IMR-90 (cell line): ENCODE measurements around the gene RAD51B. TPM values are rescaled to one million over a fixed set of nuclear protein-coding genes. Genes with fewer than 3 reads are reported as not detected.

Source experiments
- ATAC-seq: fragments of 200-7000 bp; cut with Tn5 transposase; 2 replicates; pipeline ENCODE4 v1.9.1; 2020; ENCODE audit warnings: low read depth, mild to moderate bottlenecking, moderate library complexity
- BruUV-seq: library from RNA; stranded (reverse); fragments of 400-500 nt; replicated peaks from 2 replicates; lab custom pipeline; 2021; lab: Mats Ljungman, UMichigan
- CTCF ChIA-PET: fragments of 300-600 bp; formaldehyde crosslinking; extraction: SDS; loops from one replicate; lab custom pipeline; 2021; ENCODE audit warnings: antibody characterized with exemption; lab: Yijun Ruan, JAX
- POLR2A ChIA-PET: fragments of 300-600 bp; sonication (Branson Sonifier 250); formaldehyde crosslinking; loops from one replicate; lab custom pipeline; 2022; ENCODE audit warnings: antibody characterized with exemption; ENCODE audit not compliant: unreplicated experiment; lab: Charles Lee
- DNase-seq: peaks from one replicate; pipeline ENCODE4 v3.0.0; 2013
- H2AFZ ChIP-seq: replicated peaks from 2 replicates; pipeline ENCODE3; 2013; ENCODE audit warnings: low read length, mild to moderate bottlenecking; ENCODE audit not compliant: poor library complexity
- H2AK5ac ChIP-seq: 2 replicates; pipeline ENCODE4 v1.6.1; 2013; ENCODE audit warnings: low read depth, low read length, inconsistent platforms
- H2AK9ac ChIP-seq: replicated peaks from 2 replicates; pipeline ENCODE3; 2013; ENCODE audit warnings: mild to moderate bottlenecking, low read depth, low read length, moderate library complexity; ENCODE audit not compliant: poor library complexity
- H2BK120ac ChIP-seq: 2 replicates; pipeline ENCODE4 v1.6.1; 2013; ENCODE audit warnings: low read depth, low read length, inconsistent platforms
- H2BK15ac ChIP-seq: 3 replicates; pipeline ENCODE4 v1.6.1; 2013; ENCODE audit warnings: low read depth, low read length, inconsistent platforms
- H2BK20ac ChIP-seq: 2 replicates; pipeline ENCODE4 v1.6.1; 2013; ENCODE audit warnings: low read depth, mild to moderate bottlenecking, inconsistent platforms, low read length, moderate library complexity
- H2BK5ac ChIP-seq: 2 replicates; pipeline ENCODE4 v1.6.1; 2013; ENCODE audit warnings: mild to moderate bottlenecking, low read depth, low read length, inconsistent platforms; ENCODE audit not compliant: poor library complexity, severe bottlenecking
- H3K14ac ChIP-seq: replicated peaks from 2 replicates; pipeline ENCODE4 v1.6.1; 2013; ENCODE audit warnings: low read depth, low read length, inconsistent platforms
- H3K18ac ChIP-seq: 2 replicates; pipeline ENCODE4 v1.6.1; 2013; ENCODE audit warnings: low read depth, low read length, control low read depth
- H3K23ac ChIP-seq: 2 replicates; pipeline ENCODE4 v1.6.1; 2013; ENCODE audit warnings: low read depth, low read length, inconsistent platforms
- H3K27ac ChIP-seq: 2 replicates; pipeline ENCODE4 v1.5.1; 2013; ENCODE audit warnings: mild to moderate bottlenecking, control low read depth, low read length; ENCODE audit not compliant: insufficient read depth
- H3K27me3 ChIP-seq: 2 replicates; pipeline ENCODE4 v1.6.1; 2013; ENCODE audit warnings: low read length; ENCODE audit not compliant: control insufficient read depth, insufficient read depth
- H3K36me3 ChIP-seq: 2 replicates; pipeline ENCODE4 v1.6.1; 2013; ENCODE audit warnings: low read length, mixed read lengths; ENCODE audit not compliant: control insufficient read depth, insufficient read depth
- H3K4ac ChIP-seq: 2 replicates; pipeline ENCODE4 v1.6.1; 2013; ENCODE audit warnings: low read depth, low read length, inconsistent platforms
- H3K4me1 ChIP-seq: 2 replicates; pipeline ENCODE4 v1.6.1; 2013; ENCODE audit warnings: low read length, mixed read lengths; ENCODE audit not compliant: control insufficient read depth, insufficient read depth
- H3K4me2 ChIP-seq: 2 replicates; pipeline ENCODE4 v1.6.1; 2013; ENCODE audit warnings: low read depth, mild to moderate bottlenecking, control low read depth, low read length, moderate library complexity
- H3K4me3 ChIP-seq: 2 replicates; pipeline ENCODE4 v1.5.1; 2013; ENCODE audit warnings: low read depth, mild to moderate bottlenecking, control low read depth, low read length, moderate library complexity; ENCODE audit not compliant: insufficient read depth
- H3K56ac ChIP-seq: 2 replicates; pipeline ENCODE4 v1.6.1; 2013; ENCODE audit warnings: low read length, inconsistent platforms; ENCODE audit not compliant: insufficient read depth; ENCODE audit errors: extremely low read depth
- H3K79me1 ChIP-seq, 2 experiments: 2 replicates each; pipeline ENCODE4 v1.6.1; 2013; ENCODE audit warnings: low read length in 2 of 2, inconsistent platforms in 1 of 2, low read depth in 1 of 2
- H3K9ac ChIP-seq: 2 replicates; pipeline ENCODE4 v1.6.1; 2013; ENCODE audit warnings: low read depth, low read length, control low read depth
- H3K9me1 ChIP-seq: 2 replicates; pipeline ENCODE4 v1.6.1; 2013; ENCODE audit warnings: low read length, inconsistent platforms; ENCODE audit not compliant: insufficient read depth
- H3K9me3 ChIP-seq: 2 replicates; pipeline ENCODE4 v1.6.1; 2013; ENCODE audit warnings: low read length; ENCODE audit not compliant: control insufficient read depth, insufficient read depth
- H4K20me1 ChIP-seq: 2 replicates; pipeline ENCODE4 v1.6.1; 2013; ENCODE audit warnings: low read length, inconsistent platforms; ENCODE audit not compliant: insufficient read depth
- H4K5ac ChIP-seq: 2 replicates; pipeline ENCODE4 v1.6.1; 2013; ENCODE audit warnings: mild to moderate bottlenecking, low read depth, low read length, control low read depth
- H4K8ac ChIP-seq, 2 experiments: 2 replicates each; pipeline ENCODE4 v1.6.1; 2013; ENCODE audit warnings: low read depth in 2 of 2, low read length in 2 of 2, control low read depth in 1 of 2, inconsistent platforms in 1 of 2
- H4K91ac ChIP-seq: 2 replicates; pipeline ENCODE4 v1.6.1; 2013; ENCODE audit warnings: low read depth, low read length, inconsistent platforms; ENCODE audit not compliant: insufficient read depth
- CEBPB ChIP-seq: IDR thresholded peaks from 2 replicates; pipeline ENCODE4 v1.6.1; 2012; ENCODE audit warnings: low read depth, low read length, improper control_type of control experiment
- FOS ChIP-seq: fragments of 150-350 bp; IDR thresholded peaks from 2 replicates; pipeline ENCODE4 v1.6.1; 2016; ENCODE audit warnings: low read depth, low read length
- MAZ ChIP-seq: IDR thresholded peaks from 2 replicates; pipeline ENCODE4 v1.6.1; 2012; ENCODE audit warnings: low read depth, mild to moderate bottlenecking, low read length, improper control_type of control experiment, moderate library complexity, borderline replicate concordance
- MXI1 ChIP-seq: IDR thresholded peaks from 2 replicates; pipeline ENCODE4 v1.6.1; 2012; ENCODE audit warnings: low read depth, mild to moderate bottlenecking, low read length, moderate library complexity, borderline replicate concordance
- POLR2A ChIP-seq: IDR thresholded peaks from 2 replicates; pipeline ENCODE4 v1.6.1; 2012; ENCODE audit warnings: mild to moderate bottlenecking, low read depth, low read length
- RAD21 ChIP-seq: IDR thresholded peaks from 2 replicates; pipeline ENCODE4 v1.6.1; 2012; ENCODE audit warnings: low read length, improper control_type of control experiment
- RCOR1 ChIP-seq: IDR thresholded peaks from 2 replicates; pipeline ENCODE4 v1.6.1; 2012; ENCODE audit warnings: mild to moderate bottlenecking, low read length, improper control_type of control experiment; ENCODE audit not compliant: insufficient replicate concordance
- RFX5 ChIP-seq: IDR thresholded peaks from 2 replicates; pipeline ENCODE4 v1.8.0; 2012; ENCODE audit warnings: low read depth, mild to moderate bottlenecking, low read length, moderate library complexity
- SMC3 ChIP-seq: fragments of 150-350 bp; IDR thresholded peaks from 2 replicates; pipeline ENCODE4 v1.6.1; 2016; ENCODE audit warnings: low read depth, mild to moderate bottlenecking, antibody characterized with exemption, low read length, moderate library complexity
- WGBS, 2 experiments: methylation state at CpG; one replicate each; pipeline versions ENCODE4 v1.1.5 to v1.1.7; 2013; ENCODE audit warnings: missing lambda C conversion rate in 2 of 2; ENCODE audit not compliant: insufficient read length in 1 of 2; ENCODE audit errors: extremely low coverage in 2 of 2; 5-methylcytosine and 5-hydroxymethylcytosine counted together
- dilution Hi-C: fragments of 300-500 bp; cut with HindIII; formaldehyde crosslinking; loops from one replicate; pipeline ENCODE4 v1.14.3; 2018; ENCODE audit warnings: low sequenced_read_pairs; ENCODE audit not compliant: unreplicated experiment
- in situ Hi-C: fragments of 300-500 bp; cut with MboI; formaldehyde crosslinking; loops from 3 replicates; pipeline ENCODE4 v1.14.3; 2019; ENCODE audit warnings: low sequenced_read_pairs, inconsistent platforms, mixed read lengths
- intact Hi-C: fragments of 100-400 bp; cut with micrococcal nuclease; formaldehyde crosslinking; loops from 2 replicates; pipeline ENCODE4 v1.10.0; 2022
- polyA plus RNA-seq, 3 experiments: library from polyadenylated mRNA; depleted of rRNA; stranded (reverse); fragments of >200 nt; gene quantifications; 2 replicates each; pipeline ENCODE4 v1.2.3, GENCODE V29; 2012; ENCODE audit warnings: low replicate concordance in 1 of 3
- total RNA-seq: library from RNA; depleted of rRNA; stranded (reverse); fragments of >200 nt; gene quantifications from 2 replicates; pipeline ENCODE4 v1.2.3, GENCODE V29; 2012
- TF ChIP-seq, protein P1 (sequence below): conservative IDR thresholded peaks from 2 replicates; pipeline ENCODE4 v1.5.1; 2012; ENCODE audit warnings: mild to moderate bottlenecking, low read depth, low read length, improper control_type of control experiment
- TF ChIP-seq, protein P2 (sequence below): fragments of 150-350 bp; IDR thresholded peaks from 2 replicates; pipeline ENCODE4 v1.6.1; 2016; ENCODE audit warnings: low read depth, mild to moderate bottlenecking, low read length, moderate library complexity, borderline replicate concordance

RAD51B gene
- total and polyA plus RNA-seq, 2 of the 4 experiments (the other 2 are of a cell fraction), result 5.1 to 18.8 TPM

- peaks cover 2% of the 10 kb centered on the region; the same call in 1 of the 2 replicates for H3K9me3 ChIP-seq
- dilution Hi-C loops (no loop called here), in situ Hi-C loops (no loop called here), intact Hi-C loops (no loop called here)
- H3K79me1 ChIP-seq, result peaks cover 0 to 7% of the 10 kb centered on the region in 2 experiments; a peak in 1 of 4 replicates
- H3K27me3 ChIP-seq, result no peaks in the 10 kb centered on the region
- POLR2A ChIA-PET, result no interaction called here
- H2BK20ac ChIP-seq, result no peak overlapping the region
- H2AK9ac ChIP-seq, result no peak overlapping the region
- H3K4ac ChIP-seq, result no peak overlapping the region
- CTCF ChIA-PET, result no interaction called here
- no peak overlapping the region for H4K5ac ChIP-seq
- no peak overlapping the region for H3K18ac ChIP-seq
- H2AFZ ChIP-seq, result no peak overlapping the region
- DNase-seq (no peak), ATAC-seq (no peak)
- H3K14ac ChIP-seq, result no peak overlapping the region
- BruUV-seq, result no TSS peak
- H3K4me2 ChIP-seq, result no peak overlapping the region
- no peak overlapping the region for H3K56ac ChIP-seq
- H2BK15ac ChIP-seq, result no peak overlapping the region
- H3K9ac ChIP-seq, result no peak overlapping the region
- H3K4me3 ChIP-seq, result no peak overlapping the region
- peaks cover 29% of the 10 kb centered on the region for H3K4me1 ChIP-seq
- TF ChIP-seq SMC3 (no peak), MAZ (no peak), FOS (no peak), RAD21 (no peak), POLR2A (no peak), CEBPB (no peak), RCOR1 (no peak), RFX5 (no peak), MXI1 (no peak)
- TF ChIP-seq, protein P1, sequence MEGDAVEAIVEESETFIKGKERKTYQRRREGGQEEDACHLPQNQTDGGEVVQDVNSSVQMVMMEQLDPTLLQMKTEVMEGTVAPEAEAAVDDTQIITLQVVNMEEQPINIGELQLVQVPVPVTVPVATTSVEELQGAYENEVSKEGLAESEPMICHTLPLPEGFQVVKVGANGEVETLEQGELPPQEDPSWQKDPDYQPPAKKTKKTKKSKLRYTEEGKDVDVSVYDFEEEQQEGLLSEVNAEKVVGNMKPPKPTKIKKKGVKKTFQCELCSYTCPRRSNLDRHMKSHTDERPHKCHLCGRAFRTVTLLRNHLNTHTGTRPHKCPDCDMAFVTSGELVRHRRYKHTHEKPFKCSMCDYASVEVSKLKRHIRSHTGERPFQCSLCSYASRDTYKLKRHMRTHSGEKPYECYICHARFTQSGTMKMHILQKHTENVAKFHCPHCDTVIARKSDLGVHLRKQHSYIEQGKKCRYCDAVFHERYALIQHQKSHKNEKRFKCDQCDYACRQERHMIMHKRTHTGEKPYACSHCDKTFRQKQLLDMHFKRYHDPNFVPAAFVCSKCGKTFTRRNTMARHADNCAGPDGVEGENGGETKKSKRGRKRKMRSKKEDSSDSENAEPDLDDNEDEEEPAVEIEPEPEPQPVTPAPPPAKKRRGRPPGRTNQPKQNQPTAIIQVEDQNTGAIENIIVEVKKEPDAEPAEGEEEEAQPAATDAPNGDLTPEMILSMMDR, result no peak
- TF ChIP-seq, protein P2, sequence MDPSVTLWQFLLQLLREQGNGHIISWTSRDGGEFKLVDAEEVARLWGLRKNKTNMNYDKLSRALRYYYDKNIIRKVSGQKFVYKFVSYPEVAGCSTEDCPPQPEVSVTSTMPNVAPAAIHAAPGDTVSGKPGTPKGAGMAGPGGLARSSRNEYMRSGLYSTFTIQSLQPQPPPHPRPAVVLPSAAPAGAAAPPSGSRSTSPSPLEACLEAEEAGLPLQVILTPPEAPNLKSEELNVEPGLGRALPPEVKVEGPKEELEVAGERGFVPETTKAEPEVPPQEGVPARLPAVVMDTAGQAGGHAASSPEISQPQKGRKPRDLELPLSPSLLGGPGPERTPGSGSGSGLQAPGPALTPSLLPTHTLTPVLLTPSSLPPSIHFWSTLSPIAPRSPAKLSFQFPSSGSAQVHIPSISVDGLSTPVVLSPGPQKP, result no peak
- no peak overlapping the region for H3K27ac ChIP-seq
- no peak overlapping the region for H2BK120ac ChIP-seq
- H4K20me1 ChIP-seq, result no peaks in the 10 kb centered on the region
- H3K9me1 ChIP-seq, result peaks cover 24% of the 10 kb centered on the region
- H4K8ac ChIP-seq, result no peak overlapping the region
- H4K91ac ChIP-seq, result no peak overlapping the region
- H3K23ac ChIP-seq, result no peak overlapping the region
- H2BK5ac ChIP-seq, result no peak overlapping the region
- 87% methylated on average over 7 of the region's 9 CpGs; no CpG with 5 or more reads in 1 of the 2 experiments for WGBS, 2 experiments
- no peak overlapping the region for H2AK5ac ChIP-seq
- H3K36me3 ChIP-seq, result no peaks in the 10 kb centered on the region
These were observed 784.8 kb downstream of the RAD51B start for GRCh38 chr14:68604361-68604730.
